GM19395 (cell line): ENCODE measurements around the gene TAF12.
"Not testable (repeated sequence)": the region's sequence is repeated elsewhere in the genome, so short reads cannot be mapped to it uniquely, and the experiment has no call there.

ENCODE experiments used
- ATAC-seq: cut with Tn5 transposase; IDR thresholded peaks from one replicate; pipeline ENCODE4 v1.9.1; 2021; ENCODE audit warnings: mild to moderate bottlenecking, moderate library complexity; ENCODE audit not compliant: unreplicated experiment

The TAF12 gene

DNA sequence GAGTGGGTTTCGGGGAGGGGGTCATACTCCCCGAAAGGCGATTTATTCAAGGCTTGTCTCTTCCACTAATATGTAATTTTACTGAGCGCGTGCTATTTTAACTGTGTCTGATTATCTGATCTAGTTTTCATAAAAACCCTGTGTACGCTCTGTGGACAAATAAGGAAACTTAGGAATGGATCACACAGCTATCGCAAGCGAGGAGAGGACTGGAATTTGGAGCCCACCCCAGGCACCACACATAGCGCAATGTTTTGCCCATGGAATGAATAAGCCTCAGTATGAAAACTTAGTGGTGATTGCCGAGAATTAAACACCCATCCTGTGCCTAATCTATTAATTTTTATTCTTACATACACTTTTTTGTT, 60.6 kb downstream of the TAF12 start:
- peak; percentile 10 for ATAC-seq

DNA sequence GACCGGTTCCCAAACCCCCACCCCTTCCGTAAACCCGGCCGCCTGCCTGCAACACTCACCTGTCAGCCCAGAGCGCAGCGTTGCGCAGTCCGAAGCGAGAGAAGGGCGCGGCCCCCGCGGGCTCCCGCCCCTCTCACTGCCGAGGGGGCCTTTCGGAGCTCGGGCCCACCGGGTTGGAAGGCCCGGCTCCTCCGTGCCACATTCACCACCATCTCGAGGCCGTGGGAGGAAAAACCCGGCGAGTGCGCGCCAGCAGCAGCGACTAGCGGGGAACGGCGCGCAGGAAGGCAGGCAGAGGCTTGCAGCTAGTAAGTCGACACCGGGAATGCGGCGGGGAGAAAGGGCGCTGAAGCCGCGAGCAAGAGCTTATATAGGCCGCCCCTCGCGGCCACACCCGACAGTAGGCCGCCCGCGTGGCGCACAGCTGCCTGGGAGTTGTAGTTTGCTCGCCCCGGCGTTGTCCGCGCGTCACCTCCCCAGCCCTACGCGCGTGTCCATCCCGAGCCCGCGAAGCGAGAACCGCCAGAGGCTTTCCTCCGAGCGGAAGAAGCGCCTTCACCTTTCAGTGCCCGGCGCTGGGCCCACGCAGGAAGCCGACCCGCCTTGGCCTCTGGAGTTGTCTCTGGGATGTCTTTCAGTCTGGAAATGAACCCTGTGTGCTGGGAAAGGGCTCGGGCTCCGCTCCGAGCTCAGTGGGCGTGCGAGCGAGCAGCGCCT, 61.2 kb downstream of the TAF12 start:
- ATAC-seq = peak; percentile 74

DNA sequence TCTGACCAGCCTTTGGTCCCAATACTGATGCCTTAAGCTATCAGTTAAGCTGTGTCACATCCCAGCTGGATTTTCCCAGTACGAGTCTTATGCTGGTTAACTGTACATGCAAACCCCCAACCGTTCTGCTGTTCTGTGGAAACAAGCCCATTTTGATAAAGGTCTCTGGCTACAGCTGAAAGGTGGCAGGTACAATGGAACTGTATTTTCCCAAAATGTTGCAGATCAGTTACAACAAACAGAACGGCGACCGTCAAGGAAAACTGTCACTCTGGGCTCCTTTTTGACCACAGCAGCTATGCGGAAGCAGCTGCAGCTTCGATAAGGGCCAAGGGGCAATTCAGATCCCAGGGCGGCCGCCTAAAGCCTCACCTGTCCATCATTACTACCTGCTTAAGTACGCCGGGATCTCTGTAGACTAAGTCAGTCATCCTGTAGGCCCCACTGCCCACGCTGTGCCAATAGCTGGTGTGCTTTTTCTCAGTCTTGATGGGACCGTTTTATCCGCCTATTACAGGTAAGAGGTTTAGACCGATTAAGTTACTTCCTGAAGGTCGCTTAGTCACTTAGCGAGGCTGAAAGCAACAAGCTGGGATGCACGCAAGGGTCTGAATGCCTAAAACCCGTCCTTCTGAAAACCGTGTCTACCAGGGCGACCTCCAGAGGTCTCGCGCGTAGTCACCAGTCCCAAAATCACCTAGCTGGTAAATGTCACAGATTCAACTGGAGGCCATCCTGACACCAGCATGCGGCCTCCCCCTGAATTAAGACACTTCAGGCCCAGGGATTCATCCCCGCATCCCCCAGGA, 61.9 kb downstream of the TAF12 start:
- peak; percentile 36 for ATAC-seq

DNA sequence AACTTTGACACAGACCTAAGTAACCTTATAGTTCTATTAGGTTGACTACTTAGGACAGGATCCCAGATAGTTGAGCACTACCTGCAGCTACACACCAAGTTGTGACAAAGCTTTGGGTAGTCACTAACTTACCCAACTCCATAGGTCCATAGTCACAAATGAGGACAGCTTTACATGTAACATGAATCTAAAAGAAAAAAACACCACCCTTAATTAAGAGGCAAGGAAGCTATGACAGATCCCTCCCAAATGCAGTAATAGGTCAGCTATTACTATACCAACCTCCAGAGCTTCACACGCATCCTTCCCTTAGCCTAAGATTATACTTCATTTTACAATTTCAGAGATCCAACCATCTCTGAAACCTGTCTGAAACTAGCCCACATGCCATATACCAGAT, 63.5 kb downstream of the TAF12 start:
- ATAC-seq = no peak

DNA sequence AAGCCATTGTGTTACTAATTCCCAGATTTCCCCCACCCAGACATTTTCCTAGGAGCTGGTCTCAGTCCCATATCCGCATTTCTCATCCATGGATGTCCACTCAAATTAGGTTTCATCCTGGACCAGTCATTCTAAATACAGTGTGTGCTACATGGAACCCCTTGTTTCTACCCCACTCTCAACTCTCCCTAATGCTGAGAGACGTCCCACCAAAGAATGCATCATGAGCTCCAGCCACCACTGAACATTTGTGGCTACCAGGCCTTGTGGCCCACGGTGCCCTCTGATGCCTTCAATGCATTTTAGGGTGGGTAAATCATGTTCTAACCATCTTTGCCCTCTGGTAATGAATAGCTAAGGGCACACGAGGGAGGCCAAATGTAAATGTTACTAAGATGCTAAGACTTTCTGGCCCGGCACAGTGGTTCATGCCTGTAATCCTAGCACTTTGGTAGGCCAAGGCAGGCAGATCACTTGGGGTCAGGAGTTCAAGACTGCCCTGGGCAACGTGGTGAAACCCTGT, 64.1 kb downstream of the TAF12 start:
- ATAC-seq = no peak

DNA sequence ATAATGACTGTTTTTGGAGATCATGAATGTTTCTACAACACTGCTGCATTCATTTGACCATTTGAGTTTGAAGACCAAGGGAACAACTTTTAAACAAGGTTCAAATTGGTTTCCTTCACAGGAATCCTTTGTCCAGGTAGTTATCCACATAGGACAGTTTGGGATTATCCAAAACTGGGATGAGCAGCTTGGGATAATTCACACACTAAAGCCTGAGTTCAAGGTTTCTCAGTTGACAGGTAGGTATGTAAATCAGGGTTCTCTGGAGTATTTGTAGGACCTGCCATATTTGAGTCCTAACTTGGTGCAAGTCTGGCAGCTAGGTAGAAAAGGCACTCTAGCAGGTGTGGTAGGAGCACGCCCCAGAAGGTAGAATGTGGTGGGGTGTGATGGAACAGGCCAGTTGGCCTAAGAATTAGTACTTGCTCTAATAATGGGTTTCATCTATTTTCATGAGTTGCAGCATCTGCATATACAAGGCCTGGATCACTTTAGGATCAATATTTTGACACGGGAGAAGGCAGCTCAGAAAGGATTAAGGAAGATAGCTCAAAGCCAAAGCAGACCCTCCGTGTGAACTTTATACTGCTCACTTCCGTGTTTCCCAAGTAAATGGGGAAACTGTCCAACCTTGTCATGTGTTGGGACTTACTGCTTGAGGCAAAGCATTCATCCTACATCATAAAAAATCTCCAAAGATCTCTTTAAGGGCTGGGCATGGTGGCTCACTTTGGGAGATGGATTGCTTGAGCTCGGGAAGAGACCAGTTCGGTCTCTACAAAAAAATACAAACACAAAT, 64.9 kb downstream of the TAF12 start:
- ATAC-seq = no peak

DNA sequence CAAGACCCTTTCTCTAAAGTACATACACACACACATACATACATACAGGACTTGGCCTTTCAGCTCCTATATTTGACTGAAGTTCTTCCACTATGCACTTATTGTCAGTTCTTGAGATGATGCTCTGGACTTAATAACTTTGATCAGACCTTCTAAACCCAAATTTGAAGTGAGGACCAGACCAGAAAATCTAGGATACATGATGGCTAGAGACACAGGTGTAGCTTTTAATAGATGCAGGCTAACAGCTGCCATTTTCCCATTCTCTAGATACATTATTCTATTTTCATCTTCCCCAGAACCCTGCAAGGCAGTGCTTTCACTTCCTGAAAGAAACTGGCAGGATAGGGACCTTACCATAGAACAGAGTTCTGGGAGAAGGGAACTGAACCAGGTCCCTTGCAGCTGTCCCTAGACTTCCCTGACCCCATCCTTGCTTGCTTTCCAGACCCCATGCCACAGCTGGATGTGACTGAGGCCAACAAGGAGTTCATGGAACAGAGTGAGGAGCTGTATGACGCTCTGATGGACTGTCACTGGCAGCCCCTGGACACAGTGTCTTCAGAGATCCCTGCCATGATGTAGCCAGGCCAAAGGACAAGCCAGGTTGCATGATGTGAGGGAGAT, 65.7 kb downstream of the TAF12 start:
- ATAC-seq = no peak

DNA sequence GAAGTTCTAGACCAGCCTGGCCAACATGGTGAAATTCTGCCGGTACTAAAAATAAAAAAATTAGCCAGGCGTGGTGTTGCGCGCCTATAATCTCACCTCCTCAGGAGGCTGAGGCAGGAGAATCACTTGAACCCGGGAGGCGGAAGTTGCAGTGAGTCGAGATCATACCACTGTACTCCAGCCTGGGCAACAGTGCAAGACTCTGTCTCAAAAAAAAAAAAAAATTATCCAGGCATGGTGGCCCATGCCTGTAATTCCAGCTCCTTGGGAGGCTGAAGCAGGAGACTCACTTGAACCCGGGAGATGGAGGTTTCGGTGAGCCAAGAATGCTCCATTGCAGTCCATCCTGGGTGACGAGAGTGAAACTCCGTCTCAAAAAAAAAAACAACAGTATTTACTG, 69.3 kb downstream of the TAF12 start:
- ATAC-seq = no peak

DNA sequence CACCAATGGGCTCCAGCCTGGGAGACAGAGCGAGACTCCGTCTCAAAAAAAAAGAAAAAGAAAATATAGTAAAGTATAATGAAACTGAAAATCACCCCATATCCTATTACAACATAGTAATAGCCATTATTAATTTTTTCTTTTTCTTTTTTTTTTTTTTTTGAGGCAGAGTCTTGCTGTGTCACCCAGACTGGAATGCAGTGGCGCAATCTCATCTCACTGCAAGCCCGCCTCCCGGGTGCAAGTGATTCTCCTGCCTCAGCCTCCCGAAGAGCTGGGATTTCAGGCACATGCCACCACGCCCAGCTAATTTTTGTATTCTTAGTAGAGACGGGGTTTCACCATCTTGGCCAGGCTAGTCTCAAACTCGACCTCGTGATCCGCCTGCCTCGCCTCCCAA, 70.0 kb downstream of the TAF12 start:
- ATAC-seq = not testable (repeated sequence)

DNA sequence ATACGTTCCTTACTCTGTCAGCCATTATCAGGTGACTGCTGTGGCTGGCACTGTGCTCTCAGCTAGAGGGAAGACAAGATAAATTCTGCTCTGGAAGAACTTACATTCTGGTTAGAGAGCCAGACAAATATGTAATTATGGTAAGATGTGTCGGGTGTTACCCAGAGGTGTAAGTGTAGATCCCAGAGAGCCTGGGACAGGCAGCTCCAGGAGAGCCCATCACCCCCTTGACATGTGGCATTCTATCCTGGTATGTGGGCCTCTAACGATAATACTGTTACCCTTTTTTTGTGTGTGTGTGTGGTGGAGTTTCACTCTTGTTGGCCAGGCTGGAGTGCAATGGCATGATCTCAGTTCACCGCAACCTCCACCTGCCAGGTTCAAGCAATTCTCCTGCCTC, 71.0 kb downstream of the TAF12 start:
- no peak for ATAC-seq

DNA sequence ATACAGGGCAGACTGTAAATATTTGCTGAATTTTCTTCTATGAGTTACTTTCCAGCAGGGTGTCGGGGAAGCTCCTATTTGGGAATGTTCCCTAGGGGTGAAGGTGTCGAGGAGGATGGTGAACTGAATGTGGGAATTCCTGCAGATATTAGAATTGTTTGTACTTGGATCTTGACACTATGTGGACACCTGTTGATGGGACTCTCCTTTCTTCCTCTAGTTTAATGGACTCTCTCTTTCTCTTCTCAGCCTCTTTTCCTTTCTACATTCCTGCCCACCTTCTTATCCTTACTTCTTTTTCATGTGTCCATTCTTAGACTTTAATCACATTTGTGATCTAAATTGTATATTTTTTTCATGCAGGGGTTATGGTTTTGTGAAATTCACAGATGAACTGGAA, 75.9 kb downstream of the TAF12 start:
- no peak for ATAC-seq

DNA sequence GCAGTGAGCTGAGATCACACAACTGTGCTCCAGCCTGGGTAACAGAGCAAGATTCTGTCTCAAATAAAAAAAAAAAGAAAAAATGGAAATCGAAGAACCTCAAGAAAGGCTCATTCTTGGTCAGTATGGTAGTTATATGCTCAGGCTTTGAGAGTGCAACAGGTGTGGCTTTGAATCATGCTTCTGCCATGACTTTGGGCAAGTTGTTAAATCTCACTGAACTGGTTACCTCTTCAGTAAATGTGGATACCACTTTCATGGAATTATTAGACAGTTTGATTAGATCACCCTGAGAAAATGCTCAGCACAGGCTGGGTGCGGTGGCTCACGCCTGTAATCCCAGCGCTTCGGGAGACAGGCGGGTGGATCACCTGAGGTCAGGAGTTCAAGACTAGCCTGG, 77.1 kb downstream of the TAF12 start:
- ATAC-seq = no peak

DNA sequence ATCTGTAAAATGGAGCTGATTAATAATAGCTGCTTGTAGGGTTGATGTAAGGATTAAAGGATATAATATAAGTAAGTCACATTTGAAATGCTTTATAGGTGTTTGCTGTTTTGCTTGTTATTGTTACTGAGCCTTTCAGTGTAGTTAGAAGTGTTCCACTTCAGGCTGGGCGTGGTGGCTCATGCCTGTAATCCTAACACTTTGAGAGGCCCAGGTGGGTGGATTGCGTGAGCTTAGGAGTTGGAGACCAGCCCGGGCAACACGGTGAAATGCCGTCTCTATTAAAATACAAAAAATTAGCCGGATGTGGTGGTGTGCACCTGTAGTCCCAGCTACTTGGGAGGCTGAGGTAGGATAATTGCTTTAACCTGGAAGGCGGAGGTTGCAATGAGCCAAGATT, 77.8 kb downstream of the TAF12 start:
- no peak for ATAC-seq

DNA sequence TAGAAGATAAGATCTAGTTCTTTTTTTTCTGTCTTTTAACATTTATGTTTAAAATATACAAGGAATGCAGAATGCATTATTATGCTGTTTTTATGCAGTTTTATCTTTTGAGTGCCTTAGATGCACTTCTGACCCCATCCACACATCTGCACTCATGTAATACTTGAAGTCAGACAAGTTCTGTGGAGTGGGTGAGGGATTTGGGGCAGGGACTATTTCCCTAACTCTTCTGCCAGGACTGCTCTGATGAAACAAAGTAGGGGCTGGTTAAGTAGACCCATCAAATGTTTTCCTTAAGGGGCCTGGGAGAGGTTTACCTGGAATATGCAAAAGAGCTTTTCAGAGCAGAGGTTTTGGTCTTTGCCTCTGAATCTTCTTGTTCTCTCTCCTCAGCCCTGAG, 78.6 kb downstream of the TAF12 start:
- ATAC-seq = no peak

DNA sequence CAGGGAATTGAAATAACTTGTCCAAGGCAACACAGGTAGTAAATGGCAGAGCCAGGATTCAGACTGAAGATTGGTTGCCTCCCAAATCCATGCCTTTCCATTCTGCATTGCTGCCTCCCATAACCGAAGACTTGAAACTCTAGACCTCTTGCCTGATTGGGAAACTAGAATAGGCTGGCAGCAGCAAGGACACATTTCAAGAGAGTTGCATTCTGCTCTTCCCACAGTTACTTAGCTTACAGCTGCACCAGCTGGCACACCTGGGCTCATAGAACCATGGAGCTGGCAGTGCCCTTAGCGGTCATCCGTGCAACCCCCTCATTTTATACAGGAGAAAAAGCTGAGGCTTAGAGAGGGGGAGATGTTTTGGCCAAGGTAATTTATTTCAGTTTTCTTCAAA, 82.0 kb downstream of the TAF12 start:
- no peak for ATAC-seq
